ENCODE measurements around the gene LIPA. TPM values are rescaled to one million over a fixed set of nuclear protein-coding genes. Genes with fewer than 3 reads are reported as not detected.
A peak's percentile ranks its signal among the peaks of the same experiment; 100 is the strongest.
"Not testable (repeated sequence)": the region's sequence is repeated elsewhere in the genome, so short reads cannot be mapped to it uniquely, and the experiment has no call there.

The LIPA gene
- 17.4 and 18.7 TPM in 2 replicates for total RNA-seq (2014; rRNA removed; shearing (Covaris generic))
- 29.7 and 33.8 TPM in 2 replicates for polyA plus RNA-seq (2015; cell fraction: cytosol; rRNA removed)
- polyA plus RNA-seq (2015; cell fraction: nucleus; rRNA removed), result 50.9 and 57.1 TPM in 2 replicates

DNA sequence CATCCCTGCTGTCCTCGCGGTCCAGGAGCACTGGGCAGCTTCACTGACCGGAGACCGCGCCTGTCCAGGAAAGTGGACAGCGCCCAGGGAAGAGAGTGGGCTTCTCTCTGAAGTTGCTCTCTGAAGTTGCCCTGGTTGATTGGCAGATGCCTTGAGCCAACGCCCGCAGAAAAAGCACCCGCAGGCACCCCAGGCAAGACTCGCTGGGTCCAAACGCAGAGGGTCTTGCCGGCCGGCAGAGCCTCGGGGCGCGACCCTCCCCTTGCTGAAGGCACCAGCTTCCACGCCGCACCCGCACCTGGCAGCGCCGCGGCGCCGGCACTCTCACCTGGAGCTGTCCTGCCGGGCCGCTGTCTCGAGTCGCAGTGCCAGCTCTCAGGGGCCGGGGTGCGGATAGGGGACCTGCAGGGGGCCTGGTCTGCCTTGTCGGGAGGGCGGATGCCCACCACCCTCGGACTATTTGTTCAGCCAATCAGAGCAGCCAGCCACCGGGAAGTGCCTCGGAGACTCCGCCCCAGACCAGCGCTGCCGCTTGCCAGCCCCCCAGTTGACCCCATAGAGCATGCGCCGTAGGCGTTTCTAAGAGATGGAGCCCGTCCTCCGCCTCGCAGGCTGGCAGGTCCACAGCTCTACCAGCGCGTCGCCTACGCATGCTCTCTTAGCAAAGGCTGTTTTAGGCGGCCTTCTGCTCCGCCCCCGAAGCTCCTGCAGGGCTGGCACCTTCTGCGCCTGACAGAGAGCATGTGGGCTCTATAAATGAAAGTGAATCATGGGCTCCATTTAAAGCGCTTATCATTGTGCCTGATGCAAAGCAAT, at the start of gene LIPA:
LIPA (minus strand) TSS at position 367 of the 816 bp plus-strand sequence. CDS start 4,127 bp downstream, outside the sequence.
- peak; percentile 99 for DNase-seq (ENCODE audit: low read depth)

DNA sequence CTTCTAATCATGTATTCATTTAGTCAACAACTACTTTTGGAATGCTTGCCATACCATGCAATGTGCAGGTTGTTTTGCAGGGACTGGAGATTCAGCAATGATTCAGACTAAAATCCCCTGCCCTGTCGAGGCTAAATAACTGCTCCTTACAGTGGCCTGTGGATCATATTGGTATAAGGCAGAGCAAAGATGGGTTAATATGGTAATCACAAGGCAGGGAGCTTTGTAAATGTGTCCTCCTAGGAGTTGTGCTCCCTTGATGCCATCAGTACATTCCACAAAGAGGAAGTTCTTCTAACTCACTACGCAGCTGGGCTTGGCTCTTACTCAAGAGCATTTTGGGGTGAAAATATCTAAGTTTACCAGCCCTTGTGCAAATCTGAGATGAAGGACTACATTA, 49.7 kb upstream of the LIPA start:
- DNase-seq (ENCODE audit: low read depth), result no peak

DNA sequence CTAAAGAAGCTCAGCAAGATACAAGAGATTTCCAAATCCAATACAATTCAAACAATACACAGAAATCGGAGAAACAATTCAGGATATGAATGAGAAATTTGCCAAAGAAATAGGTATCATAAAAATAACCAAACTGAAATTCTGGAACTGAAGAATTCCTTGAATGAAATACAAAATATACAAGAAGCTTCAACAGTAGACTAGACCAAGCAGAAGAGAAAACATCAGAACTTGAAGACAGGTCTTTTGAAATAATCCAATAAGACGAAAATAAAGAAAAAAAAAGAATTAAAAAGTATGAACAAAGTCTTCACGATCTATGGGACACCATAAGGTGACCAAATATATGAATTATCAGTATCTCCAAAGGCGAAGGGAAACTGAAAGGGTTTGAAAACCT, 47.5 kb upstream of the LIPA start:
- DNase-seq (ENCODE audit: low read depth), result no peak

DNA sequence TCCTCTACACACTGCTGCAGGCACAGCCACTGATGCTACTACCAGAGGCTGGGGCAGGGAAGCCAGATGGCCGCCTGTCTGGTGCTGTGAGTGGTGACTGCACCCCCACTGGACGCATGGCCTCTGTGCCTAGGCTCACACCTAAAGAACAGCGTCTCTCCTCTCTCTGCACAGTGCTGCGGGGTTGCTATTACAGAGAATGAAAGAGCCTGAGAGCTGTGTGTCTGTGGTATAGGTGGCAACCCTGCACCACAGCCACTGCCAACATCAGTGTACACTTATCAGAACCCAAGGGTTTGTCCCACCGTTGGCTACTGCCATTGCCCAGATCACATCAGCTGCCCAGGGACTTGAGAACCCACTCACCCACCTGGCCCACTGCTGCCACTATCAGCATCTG, 46.2 kb upstream of the LIPA start:
- DNase-seq (ENCODE audit: low read depth), result no peak

DNA sequence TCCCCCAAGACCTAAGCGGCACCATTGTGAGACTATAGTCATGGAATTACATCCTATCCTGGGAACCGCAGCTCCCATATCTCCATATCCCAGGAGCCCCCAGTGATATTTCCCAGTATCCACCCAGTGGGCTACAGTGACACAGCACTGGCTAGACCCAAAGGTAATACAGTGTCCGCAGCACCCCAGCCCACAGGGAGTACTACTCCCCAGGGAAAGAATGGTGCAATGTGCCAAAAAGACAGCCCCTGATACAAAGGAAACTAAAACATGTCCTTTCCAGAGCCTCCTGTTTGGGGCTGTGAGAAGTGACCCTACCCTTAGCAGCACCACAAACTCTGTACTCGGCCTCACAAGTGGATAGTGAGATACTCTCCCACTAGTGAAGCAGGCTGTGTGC, 45.8 kb upstream of the LIPA start:
- no peak for DNase-seq (ENCODE audit: low read depth)

DNA sequence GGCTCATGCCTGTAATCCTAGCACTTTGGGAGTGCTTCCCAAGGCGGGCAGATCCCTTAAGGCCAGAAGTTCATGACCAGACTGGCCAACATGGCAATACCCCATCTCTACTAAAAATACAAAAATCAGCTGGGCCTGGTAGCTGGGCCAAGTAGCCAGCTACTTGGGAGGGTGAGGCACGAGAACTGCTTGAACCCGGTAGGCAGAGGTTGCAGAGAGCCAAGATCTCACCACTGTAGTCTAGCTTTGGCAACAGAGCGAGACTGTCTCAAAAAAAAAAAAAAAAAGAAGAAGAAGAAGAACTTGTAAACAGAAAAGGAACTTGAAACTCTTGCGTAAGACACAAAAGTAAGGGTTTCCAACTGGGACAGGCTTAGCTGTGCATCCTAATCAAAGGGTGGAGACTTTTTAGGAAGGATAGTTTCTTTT, 44.7 kb upstream of the LIPA start:
- DNase-seq (ENCODE audit: low read depth), result no peak

DNA sequence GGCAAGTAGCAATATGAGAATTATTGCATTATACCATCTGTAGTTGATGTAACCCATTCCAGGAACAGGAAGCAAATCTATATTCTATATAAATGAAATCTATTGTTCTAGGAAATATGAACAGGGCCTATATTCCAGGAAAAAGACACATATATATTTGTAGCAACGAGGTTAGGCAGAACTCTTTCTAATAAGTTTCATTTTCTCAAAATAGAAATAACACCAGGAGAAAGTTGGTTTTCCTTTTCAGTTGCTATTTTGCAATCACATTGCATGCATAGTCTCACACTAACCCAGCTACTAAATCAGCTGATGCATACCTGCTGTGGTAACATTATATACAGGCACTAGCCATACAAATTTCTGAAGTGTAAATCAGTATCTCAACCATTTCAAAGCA, 44.0 kb upstream of the LIPA start:
- DNase-seq (ENCODE audit: low read depth), result no peak

DNA sequence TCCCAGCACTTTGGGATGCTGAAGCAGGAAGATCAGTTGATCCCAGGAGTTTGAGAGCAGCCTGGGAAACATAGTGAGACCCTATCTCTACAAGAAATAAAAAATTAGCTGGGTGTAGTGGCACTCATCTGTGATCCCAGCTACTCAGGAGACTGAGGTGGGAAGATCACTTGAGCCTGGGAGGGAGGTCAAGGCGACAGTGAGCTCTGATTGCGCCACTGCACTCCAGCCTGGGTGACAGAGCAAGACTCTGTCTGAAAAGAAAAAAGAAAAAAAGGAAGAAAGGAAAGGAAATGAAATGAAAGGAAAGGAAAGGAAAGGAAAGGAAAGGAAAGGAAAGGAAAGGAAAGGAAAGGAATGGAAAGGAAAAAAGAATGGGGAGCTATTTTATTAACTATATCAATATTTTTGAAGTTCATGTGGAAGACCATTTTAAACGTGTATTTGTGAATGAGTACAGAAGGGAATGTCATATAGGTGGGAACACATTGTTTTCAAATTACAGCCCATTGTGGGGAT, 43.2 kb upstream of the LIPA start:
- no peak for DNase-seq (ENCODE audit: low read depth)

DNA sequence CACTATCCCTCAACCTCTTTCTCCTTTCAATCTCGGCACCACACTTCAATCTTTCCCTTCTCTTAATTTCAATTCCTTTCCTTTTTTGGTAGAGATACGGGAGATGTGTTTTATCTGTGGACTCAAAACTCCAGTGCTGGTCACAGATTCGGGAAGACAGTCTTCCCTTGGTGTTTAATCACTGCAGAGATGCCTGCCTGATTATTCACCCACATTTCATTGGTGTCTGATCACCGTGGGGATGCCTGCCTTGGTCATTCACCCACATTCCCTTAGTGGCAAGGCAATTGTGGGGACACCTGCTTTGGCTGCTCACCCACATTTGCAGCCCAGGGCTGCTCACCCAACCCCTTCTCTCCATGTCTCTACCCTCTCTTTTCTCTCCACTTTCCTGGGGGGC, 33.7 kb upstream of the LIPA start:
- DNase-seq (ENCODE audit: low read depth), result not testable (repeated sequence)

DNA sequence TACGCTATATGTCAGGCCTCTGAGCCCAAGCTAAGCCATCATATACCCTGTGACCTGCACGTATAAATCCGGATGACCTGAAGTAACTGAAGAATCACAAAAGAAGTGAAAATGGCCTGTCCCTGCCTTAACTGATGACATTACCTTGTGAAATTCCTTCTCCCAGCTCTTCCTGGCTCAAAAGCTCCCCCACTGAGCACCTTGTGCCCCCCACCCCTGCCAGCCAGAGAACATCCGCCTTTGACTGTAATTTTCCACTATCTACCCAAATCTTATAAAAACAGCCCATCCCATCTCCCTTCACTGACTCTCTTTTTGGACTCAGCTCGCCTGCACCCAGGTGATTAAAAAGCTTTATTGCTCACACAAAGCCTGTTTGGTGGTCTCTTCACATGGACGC, 33.1 kb upstream of the LIPA start:
- not testable (repeated sequence) for DNase-seq (ENCODE audit: low read depth)

DNA sequence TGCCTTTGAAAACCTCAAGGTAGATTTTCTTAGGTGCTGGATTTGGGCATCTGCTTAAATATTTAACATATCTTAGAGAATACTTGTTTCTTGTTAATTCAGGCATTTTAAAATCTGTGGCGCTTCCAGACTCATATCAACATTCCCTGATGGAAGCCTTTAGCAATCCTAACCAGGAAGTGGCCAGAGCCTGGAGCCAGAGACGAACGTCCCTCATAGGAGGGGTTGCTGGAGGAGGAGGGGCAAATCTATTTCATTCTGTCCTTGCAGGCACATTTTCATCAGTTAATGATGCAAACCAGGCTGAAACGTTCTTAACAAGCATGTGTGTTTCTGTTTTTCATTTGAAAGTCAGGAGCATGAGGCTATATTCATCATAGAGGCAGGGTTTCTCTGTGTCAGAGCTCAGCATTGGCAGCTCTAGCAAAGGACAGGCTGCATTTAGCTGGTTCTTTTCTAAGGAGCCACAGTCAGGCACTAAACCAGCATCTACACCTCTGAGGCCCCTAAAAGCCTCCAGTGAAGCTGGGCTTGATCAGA, 32.4 kb upstream of the LIPA start:
- peak; percentile 42 for DNase-seq (ENCODE audit: low read depth)

DNA sequence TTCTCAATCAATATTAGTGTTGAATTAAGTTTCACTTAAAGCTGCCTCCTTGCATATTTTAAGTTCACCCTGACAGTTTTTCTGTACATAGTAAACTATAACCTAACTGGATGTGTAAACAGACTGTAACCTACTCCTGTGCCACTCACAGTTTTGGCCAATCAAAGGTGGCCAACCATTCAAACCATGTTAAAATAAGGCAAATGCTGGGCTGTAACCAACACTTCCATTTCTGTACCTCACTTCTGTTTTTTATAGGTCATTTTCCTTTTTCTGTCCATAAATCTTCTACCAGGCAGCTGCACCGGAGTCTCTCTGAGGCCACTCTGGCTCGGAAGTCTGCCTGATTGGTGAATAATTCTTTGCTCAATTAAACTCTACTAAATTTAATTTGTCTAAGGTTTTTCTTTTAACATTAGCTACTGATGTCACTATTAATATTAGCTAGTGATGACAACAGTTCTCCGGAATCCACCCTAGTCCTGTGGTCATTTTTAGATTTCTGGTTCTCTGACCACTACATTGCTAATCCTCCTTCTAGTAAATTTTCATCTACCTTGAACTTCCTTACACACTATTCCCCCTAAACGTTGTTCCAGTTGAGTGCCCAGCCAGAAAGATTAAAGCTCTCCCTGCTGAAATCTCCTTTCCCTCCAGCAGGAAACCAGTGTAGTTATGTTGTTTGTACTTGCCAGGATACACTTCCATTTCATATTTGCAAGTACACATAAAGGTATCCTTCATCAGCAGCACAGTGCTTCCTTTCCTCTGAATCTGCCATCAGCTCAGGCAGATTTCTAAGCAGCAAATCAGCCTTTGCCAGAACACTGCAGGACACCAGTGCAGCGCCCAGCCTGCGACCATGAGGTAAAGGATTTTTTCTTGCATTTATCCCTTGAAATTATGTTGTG, 31.7 kb upstream of the LIPA start:
- no peak for DNase-seq (ENCODE audit: low read depth)

DNA sequence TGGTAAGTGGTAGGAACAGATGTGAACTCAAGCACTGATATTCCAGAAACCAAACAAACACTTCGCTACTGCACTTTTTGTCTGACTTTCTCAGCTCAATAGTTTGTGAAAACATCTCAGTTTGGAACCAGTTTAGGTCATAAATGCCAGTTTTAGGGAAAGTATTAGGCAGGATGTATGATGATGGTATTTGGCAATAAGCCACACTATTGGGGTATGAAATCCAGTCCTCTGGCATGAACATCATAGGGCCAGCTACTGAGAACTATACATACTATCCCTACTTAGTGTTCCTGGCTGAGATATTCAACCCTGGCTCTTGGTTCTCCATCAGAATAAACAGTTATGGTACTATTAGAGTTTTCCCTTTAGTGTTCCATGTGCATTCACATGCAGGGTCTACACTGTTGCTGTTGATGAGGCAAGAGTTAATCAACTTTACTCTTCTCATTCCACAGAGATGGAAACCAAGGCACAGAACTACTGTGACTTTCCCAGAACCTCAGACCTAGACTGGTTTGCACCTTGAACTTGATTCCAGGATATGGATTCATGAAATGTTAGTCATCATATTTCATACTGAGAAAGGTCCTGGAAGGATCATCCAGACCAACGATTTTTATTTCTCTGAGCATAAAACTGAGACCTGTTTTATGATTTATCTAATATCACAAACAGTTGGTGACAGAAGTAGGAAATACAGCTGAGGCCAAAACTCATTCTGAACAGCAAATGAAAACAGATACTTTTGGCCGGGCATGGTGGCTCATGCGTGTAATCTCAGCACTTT, 30.2 kb upstream of the LIPA start:
- no peak for DNase-seq (ENCODE audit: low read depth)

DNA sequence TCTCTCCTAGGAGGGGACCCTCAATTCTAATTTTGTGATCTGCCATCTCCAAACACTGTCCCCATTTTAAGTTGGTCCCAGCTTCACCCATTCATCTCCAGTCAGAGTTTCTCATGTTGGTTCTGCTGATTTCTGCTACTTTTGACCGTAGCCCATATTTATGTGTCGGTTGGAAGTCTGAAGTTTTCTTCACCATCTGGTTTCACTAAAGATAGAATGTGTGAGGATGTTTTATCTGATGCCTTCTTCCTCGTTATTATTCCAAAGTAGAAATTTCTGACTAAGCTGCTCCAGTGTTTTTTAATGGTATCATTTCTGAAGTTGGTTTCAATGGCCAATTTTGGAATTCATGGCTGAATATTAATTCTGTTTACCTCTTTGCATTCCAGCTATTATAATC, 28.9 kb upstream of the LIPA start:
- DNase-seq (ENCODE audit: low read depth), result no peak

DNA sequence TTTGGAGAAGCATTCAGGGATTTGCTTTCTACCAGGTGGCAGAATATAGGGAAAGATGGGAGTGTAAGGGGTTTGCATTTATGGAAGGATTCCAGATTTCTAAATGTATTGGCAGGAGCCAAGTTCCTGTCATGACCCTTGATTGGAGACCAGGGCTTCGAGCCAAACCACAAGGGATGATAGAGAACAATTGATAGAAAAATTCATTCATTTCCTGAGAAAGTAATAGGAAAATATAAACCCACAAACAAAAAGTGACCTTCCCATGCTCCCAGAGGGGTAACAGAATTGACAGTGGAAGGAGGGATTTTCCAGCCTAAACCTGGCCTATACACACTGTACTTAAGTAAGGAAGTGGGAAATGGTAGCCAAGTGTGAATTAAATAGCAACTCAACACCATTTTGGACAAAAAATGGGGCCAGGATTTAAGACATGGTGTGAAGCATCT, 27.9 kb upstream of the LIPA start:
- DNase-seq (ENCODE audit: low read depth), result peak; percentile 81

DNA sequence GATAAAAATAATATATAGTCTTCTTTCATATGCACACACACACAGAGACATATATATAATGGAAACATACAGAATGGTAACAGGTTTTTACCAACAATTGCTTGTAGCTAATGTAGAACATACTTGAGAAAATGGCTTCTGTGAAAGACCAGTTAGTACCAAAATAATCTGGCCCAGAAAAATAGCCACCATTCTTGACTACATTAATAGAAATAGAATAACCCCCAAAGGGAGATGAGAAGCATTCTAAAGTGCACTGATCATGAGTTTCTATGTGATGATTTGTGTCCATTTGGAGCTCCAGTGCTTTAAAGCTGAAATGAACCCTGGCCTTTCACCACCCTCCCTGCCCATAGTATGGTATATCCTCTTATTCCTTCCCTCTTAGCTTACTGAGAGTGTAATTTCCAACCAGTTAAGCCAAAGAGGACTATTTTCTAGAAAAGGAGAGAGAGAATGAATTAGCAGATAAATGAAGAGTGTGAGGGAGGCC, 27.4 kb upstream of the LIPA start:
- DNase-seq (ENCODE audit: low read depth), result no peak

DNA sequence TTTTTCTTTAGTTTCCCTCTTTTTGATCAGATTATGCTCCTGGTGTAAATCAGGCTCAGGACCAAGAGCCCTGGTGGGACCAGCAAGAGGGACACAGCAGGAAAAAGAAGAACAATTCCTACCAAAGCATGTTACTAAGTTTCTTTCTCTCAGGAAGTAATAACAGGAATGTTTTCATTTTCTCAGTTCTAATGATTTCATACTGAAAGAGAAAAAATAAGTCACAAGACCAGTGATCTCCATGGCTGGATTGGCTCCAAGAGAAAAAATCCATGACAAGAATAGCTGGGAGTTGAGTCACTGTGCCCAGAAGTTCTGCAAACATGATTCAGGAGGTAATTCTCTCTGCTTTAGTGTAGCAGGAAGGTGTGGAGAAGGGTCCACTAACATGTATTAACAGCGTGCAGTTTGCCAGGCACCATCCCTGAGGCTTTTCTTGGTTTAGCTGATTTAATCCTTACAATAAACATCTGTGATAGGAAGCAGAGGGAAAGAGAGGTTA, 26.5 kb upstream of the LIPA start:
- DNase-seq (ENCODE audit: low read depth), result peak; percentile 96

DNA sequence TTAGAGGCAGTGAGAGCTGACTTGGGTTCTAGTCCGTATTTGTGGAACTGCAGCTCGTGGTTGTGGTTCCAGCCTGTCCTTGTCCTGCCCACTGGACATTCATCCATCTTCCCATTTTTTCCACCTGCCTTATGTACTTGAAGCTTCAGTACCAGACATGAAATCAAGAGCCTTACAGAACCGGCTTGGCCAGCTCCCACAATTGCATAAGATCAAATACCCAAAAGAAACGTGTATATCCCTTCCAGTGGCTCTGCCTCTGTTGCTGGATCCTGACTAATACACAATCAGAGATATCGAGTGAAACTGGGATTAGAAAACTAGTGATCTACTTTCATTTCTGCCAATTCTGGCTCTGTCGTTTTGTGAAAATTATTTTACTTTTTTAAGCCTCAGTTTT, 23.8 kb upstream of the LIPA start:
- no peak for DNase-seq (ENCODE audit: low read depth)

DNA sequence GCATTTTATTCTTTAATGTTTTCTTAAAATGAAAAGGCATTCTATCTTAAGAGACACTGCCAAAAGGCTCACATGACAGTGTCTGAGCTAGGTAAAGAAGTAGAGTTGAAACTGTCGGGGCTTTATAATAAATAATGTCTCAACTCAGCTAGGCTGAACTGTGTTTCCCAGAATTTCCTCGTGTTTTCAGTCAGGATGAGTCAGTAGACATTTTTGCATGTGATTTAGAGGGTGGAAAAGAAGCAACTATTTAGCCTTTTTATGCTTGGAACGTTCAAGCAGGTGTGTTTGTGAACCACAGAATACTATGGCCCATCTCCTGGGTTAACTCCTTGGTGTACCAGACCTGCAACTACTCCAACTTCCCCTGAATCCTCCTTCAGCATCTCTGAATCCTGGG, 23.4 kb upstream of the LIPA start:
- DNase-seq (ENCODE audit: low read depth), result no peak

DNA sequence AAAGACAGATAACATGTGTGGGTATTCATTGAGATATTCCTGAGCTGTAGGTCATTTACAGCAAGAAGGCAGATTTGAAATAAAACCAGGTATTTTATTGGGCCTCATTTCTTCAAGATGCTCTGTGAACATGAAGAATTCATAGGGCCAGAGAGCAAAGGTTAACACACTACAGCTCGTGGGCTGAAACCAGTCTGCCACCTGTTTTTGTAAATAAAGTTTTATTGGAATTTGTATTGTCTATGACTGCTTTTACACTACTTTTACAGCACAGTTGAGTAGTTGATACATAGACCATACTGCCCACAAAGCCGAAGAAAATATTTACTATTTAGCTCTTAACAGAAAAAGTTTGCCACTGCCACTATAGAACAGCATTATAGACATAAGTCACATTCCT, 22.1 kb upstream of the LIPA start:
- no peak for DNase-seq (ENCODE audit: low read depth)

Measured in HT1080 (cell line).